GM23338 (cell line): ENCODE measurements around the gene DET1. TPM values are rescaled to one million over a fixed set of nuclear protein-coding genes. Genes with fewer than 3 reads are reported as not detected.

Experiments
- ATAC-seq: fragments of 200-7000 bp; cut with Tn5 transposase; 3 replicates; pipeline ENCODE4 v1.9.1; 2020
- DNase-seq: peaks from one replicate; pipeline ENCODE4 v3.0.0-alpha.2; 2015; ENCODE audit warnings: low spot score
- H2AFZ ChIP-seq: fragments of 200-600 bp; sonication (generic); 2 replicates; pipeline ENCODE4 v1.8.0; 2016; ENCODE audit warnings: antibody characterized with exemption, mild to moderate bottlenecking, moderate library complexity
- H3F3A ChIP-seq: fragments of 200-600 bp; sonication (generic); replicated peaks from 2 replicates; pipeline ENCODE4 v1.8.0; 2017; ENCODE audit warnings: antibody characterized with exemption, mixed run types, low read depth
- H3K27ac ChIP-seq: fragments of 200-600 bp; sonication (generic); 2 replicates; pipeline ENCODE4 v1.6.1; 2016; ENCODE audit warnings: low read depth
- H3K27me3 ChIP-seq: fragments of 200-600 bp; sonication (generic); 2 replicates; pipeline ENCODE4 v1.8.0; 2016; ENCODE audit warnings: mild to moderate bottlenecking, mixed run types, moderate library complexity; ENCODE audit not compliant: insufficient read depth
- H3K36me3 ChIP-seq: fragments of 200-600 bp; sonication (generic); 2 replicates; pipeline ENCODE4 v1.8.0; 2016; ENCODE audit warnings: mild to moderate bottlenecking; ENCODE audit not compliant: insufficient read depth
- H3K4me1 ChIP-seq: fragments of 200-600 bp; sonication (generic); 2 replicates; pipeline ENCODE4 v1.8.0; 2016; ENCODE audit warnings: mild to moderate bottlenecking, moderate library complexity; ENCODE audit not compliant: insufficient read depth
- H3K4me2 ChIP-seq: fragments of 200-600 bp; sonication (generic); 2 replicates; pipeline ENCODE4 v1.7.1; 2017; ENCODE audit warnings: mixed run types
- H3K4me3 ChIP-seq: fragments of 200-600 bp; sonication (generic); 2 replicates; pipeline ENCODE4 v1.6.1; 2016; ENCODE audit warnings: mixed run types
- H3K79me2 ChIP-seq: fragments of 200-600 bp; sonication (generic); replicated peaks from 2 replicates; pipeline ENCODE4 v1.8.0; 2017; ENCODE audit warnings: mild to moderate bottlenecking; ENCODE audit not compliant: insufficient read depth
- H3K9me2 ChIP-seq: fragments of 200-600 bp; sonication (generic); 2 replicates; pipeline ENCODE4 v1.8.0; 2017; ENCODE audit not compliant: insufficient read depth
- H4K20me1 ChIP-seq: fragments of 200-600 bp; sonication (generic); replicated peaks from 2 replicates; pipeline ENCODE4 v1.8.0; 2017; ENCODE audit warnings: mild to moderate bottlenecking; ENCODE audit not compliant: insufficient read depth
- H3K27ac Mint-ChIP-seq: 2 replicates; pipeline ENCODE4 v1.8.0; 2020; ENCODE audit warnings: inconsistent platforms, mild to moderate bottlenecking, moderate library complexity, mixed read lengths
- H3K27me3 Mint-ChIP-seq: 3 replicates; pipeline ENCODE4 v1.8.0; 2022; ENCODE audit warnings: low read depth, mild to moderate bottlenecking, moderate library complexity, mixed read lengths, inconsistent platforms; ENCODE audit not compliant: insufficient read depth, poor library complexity
- H3K36me3 Mint-ChIP-seq: 3 replicates; pipeline ENCODE4 v1.8.0; 2021; ENCODE audit warnings: low read depth, mild to moderate bottlenecking, inconsistent platforms, moderate library complexity, mixed read lengths
- H3K4me1 Mint-ChIP-seq: 3 replicates; pipeline ENCODE4 v1.8.0; 2020; ENCODE audit warnings: mild to moderate bottlenecking, inconsistent platforms, mixed read lengths
- H3K4me3 Mint-ChIP-seq: 3 replicates; pipeline ENCODE4 v1.8.0; 2021; ENCODE audit warnings: moderate library complexity, mild to moderate bottlenecking, inconsistent platforms, mixed read lengths
- H3K9me3 Mint-ChIP-seq: 3 replicates; pipeline ENCODE4 v1.8.0; 2020; ENCODE audit warnings: moderate library complexity, mild to moderate bottlenecking, inconsistent platforms, mixed read lengths
- ZNF114 ChIP-seq: fragments of 250-450 bp; sonication (Bioruptor Pico); IDR thresholded peaks from 2 replicates; pipeline ENCODE4 v1.5.0; 2020; ENCODE audit warnings: mild to moderate bottlenecking, moderate library complexity
- ZNF331 ChIP-seq: fragments of 250-450 bp; sonication (Bioruptor Pico); IDR thresholded peaks from 2 replicates; pipeline ENCODE4 v1.5.0; 2020; ENCODE audit warnings: low read depth, mild to moderate bottlenecking, moderate library complexity
- polyA plus RNA-seq: library from polyadenylated mRNA; unstranded; fragments of >200 nt; fragmentation: Nextera tagmentation; extraction: Ambion mirVana; gene quantifications from 2 replicates; pipeline ENCODE4 v1.2.1, GENCODE V29; 2016
- total RNA-seq: library from RNA; depleted of rRNA; stranded (reverse); fragments of >200 nt; shearing (Covaris generic); gene quantifications from 2 replicates; pipeline ENCODE4 v1.2.3, GENCODE V29; 2014
- TF ChIP-seq, protein P1 (sequence below): fragments of 250-450 bp; sonication (Bioruptor Pico); IDR thresholded peaks from 2 replicates; pipeline ENCODE4 v1.5.0; 2020; ENCODE audit warnings: mild to moderate bottlenecking, moderate library complexity
- TF ChIP-seq, protein P2 (sequence below): IDR thresholded peaks from 2 replicates; pipeline ENCODE4 v1.6.1; 2016; ENCODE audit warnings: antibody characterized with exemption
- TF ChIP-seq, protein P3 (sequence below), 2 experiments: fragments of 200-600 bp in 1 of 2; sonication (generic) in 1 of 2; conservative IDR thresholded peaks; 2 replicates each; pipeline versions ENCODE4 v1.5.1 to v1.6.1; 2016 to 2017; ENCODE audit warnings: antibody characterized with exemption in 2 of 2, low read depth in 2 of 2, mild to moderate bottlenecking in 2 of 2, moderate library complexity in 1 of 2

DET1 gene
- total and polyA plus RNA-seq, 2 experiments from 2014 or later: 4.2 to 8.6 TPM

DNA sequence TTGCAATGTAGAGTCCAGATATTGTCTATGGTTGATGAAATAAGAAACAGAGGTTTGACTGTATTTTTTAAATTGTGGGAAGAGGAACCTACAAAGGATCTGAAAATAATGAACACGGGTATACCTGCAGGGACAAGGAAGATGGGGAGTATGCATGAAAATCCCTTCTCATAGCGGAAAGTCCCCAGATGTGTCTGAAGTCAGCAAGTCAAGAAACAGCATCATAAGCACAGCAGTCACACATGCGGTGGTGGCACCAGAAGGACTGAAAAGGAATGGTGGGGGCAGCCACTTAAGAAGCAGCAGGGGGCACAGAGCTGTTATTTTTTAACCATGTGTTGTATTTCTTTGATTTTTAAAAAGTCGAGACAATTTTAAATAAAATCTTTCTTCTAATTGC, 74.3 kb downstream of the DET1 start (continued):
- TF ChIP-seq, protein P1, sequence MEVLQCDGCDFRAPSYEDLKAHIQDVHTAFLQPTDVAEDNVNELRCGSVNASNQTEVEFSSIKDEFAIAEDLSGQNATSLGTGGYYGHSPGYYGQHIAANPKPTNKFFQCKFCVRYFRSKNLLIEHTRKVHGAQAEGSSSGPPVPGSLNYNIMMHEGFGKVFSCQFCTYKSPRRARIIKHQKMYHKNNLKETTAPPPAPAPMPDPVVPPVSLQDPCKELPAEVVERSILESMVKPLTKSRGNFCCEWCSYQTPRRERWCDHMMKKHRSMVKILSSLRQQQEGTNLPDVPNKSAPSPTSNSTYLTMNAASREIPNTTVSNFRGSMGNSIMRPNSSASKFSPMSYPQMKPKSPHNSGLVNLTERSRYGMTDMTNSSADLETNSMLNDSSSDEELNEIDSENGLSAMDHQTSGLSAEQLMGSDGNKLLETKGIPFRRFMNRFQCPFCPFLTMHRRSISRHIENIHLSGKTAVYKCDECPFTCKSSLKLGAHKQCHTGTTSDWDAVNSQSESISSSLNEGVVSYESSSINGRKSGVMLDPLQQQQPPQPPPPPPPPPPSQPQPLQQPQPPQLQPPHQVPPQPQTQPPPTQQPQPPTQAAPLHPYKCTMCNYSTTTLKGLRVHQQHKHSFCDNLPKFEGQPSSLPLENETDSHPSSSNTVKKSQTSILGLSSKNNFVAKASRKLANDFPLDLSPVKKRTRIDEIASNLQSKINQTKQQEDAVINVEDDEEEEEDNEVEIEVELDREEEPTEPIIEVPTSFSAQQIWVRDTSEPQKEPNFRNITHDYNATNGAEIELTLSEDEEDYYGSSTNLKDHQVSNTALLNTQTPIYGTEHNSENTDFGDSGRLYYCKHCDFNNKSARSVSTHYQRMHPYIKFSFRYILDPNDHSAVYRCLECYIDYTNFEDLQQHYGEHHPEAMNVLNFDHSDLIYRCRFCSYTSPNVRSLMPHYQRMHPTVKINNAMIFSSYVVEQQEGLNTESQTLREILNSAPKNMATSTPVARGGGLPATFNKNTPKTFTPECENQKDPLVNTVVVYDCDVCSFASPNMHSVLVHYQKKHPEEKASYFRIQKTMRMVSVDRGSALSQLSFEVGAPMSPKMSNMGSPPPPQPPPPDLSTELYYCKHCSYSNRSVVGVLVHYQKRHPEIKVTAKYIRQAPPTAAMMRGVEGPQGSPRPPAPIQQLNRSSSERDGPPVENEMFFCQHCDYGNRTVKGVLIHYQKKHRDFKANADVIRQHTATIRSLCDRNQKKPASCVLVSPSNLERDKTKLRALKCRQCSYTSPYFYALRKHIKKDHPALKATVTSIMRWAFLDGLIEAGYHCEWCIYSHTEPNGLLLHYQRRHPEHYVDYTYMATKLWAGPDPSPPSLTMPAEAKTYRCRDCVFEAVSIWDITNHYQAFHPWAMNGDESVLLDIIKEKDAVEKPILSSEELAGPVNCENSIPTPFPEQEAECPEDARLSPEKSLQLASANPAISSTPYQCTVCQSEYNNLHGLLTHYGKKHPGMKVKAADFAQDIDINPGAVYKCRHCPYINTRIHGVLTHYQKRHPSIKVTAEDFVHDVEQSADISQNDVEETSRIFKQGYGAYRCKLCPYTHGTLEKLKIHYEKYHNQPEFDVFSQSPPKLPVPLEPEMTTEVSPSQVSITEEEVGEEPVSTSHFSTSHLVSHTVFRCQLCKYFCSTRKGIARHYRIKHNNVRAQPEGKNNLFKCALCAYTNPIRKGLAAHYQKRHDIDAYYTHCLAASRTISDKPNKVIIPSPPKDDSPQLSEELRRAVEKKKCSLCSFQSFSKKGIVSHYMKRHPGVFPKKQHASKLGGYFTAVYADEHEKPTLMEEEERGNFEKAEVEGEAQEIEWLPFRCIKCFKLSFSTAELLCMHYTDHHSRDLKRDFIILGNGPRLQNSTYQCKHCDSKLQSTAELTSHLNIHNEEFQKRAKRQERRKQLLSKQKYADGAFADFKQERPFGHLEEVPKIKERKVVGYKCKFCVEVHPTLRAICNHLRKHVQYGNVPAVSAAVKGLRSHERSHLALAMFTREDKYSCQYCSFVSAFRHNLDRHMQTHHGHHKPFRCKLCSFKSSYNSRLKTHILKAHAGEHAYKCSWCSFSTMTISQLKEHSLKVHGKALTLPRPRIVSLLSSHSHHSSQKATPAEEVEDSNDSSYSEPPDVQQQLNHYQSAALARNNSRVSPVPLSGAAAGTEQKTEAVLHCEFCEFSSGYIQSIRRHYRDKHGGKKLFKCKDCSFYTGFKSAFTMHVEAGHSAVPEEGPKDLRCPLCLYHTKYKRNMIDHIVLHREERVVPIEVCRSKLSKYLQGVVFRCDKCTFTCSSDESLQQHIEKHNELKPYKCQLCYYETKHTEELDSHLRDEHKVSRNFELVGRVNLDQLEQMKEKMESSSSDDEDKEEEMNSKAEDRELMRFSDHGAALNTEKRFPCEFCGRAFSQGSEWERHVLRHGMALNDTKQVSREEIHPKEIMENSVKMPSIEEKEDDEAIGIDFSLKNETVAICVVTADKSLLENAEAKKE: no peak
- TF ChIP-seq, protein P2, sequence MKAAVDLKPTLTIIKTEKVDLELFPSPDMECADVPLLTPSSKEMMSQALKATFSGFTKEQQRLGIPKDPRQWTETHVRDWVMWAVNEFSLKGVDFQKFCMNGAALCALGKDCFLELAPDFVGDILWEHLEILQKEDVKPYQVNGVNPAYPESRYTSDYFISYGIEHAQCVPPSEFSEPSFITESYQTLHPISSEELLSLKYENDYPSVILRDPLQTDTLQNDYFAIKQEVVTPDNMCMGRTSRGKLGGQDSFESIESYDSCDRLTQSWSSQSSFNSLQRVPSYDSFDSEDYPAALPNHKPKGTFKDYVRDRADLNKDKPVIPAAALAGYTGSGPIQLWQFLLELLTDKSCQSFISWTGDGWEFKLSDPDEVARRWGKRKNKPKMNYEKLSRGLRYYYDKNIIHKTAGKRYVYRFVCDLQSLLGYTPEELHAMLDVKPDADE: no peak
- TF ChIP-seq ZNF331 (CRISPR knock-in tag): no peak

DNA sequence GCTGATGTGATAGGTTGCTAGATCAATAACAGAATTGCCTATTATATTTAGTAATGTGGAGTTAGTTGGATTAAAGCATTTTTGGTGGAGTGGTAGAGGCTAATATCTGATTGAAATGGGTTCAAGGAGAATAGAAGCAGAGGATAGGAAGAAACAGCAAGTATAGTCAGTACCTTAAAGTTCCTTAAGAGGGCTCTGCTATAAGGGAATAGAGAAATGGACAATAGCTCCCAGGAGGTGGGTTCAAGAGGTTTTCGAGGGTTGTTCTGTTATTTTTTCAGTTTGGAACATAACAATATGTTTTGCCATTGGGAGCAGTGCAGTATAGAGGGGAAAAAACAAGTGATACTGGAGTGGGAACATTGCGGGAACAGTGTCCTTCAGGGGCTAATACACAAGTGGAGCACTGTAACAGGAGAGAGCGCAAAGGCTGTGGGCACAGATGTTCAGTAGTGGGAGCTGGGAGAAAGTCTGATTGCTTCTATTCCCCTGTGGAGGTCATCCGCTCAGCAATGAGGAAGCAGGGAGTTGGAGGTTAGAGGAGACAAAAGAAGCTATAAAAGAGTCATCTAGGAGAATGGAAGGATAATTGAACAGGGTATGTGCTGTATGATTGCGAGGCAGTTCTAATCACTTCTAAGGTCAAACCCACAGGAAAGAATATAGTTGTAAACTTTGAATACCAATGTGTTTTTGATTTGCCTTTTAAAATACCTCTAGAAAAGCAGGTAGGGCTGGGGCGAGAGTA, 75.7 kb downstream of the DET1 start:
- Histone ChIP-seq H4K20me1 (peaks cover 6% of the 10 kb centered on the region; the same call in 1 of the 2 replicates), H3F3A (no peaks in the 10 kb centered on the region), H3K4me2 (no peak overlapping the region), H3K4me1 (peaks cover 9% of the 10 kb centered on the region; the same call in 1 of the 2 replicates), H2AFZ (no peak overlapping the region), H3K27ac (no peak overlapping the region), H3K4me3 (no peak overlapping the region), H3K79me2 (peaks cover 36% of the 10 kb centered on the region), H3K27me3 (no peaks in the 10 kb centered on the region), H3K9me2 (no peaks in the 10 kb centered on the region), H3K36me3 (no peaks in the 10 kb centered on the region; the same call in 1 of the 2 replicates)
- ATAC-seq: no peak
- peak; percentile 27 for DNase-seq
- Mint-ChIP-seq H3K27me3 (peaks cover 8% of the 10 kb centered on the region), H3K27ac (no peak overlapping the region), H3K4me3 (no peak overlapping the region), H3K9me3 (no peaks in the 10 kb centered on the region; the same call in 2 of the 3 replicates), H3K4me1 (peaks cover 11% of the 10 kb centered on the region; the same call in 2 of the 3 replicates), H3K36me3 (peaks cover 19% of the 10 kb centered on the region; the same call in 2 of the 3 replicates)
- TF ChIP-seq ZNF114 (CRISPR knock-in tag): no peak
- TF ChIP-seq, protein P3, sequence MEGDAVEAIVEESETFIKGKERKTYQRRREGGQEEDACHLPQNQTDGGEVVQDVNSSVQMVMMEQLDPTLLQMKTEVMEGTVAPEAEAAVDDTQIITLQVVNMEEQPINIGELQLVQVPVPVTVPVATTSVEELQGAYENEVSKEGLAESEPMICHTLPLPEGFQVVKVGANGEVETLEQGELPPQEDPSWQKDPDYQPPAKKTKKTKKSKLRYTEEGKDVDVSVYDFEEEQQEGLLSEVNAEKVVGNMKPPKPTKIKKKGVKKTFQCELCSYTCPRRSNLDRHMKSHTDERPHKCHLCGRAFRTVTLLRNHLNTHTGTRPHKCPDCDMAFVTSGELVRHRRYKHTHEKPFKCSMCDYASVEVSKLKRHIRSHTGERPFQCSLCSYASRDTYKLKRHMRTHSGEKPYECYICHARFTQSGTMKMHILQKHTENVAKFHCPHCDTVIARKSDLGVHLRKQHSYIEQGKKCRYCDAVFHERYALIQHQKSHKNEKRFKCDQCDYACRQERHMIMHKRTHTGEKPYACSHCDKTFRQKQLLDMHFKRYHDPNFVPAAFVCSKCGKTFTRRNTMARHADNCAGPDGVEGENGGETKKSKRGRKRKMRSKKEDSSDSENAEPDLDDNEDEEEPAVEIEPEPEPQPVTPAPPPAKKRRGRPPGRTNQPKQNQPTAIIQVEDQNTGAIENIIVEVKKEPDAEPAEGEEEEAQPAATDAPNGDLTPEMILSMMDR (conservative IDR thresholded peaks at IDR 0.05; ENCODE audit: low read depth in 2 of 2): 0 out of 4 replicates have a peak, but pooled peaks of 1 of the 2 experiments have one; percentile 24
